Fibroblast of the aortic adventitia (primary cell): ENCODE results near the gene DDX47. TPM values are rescaled to one million over a fixed set of nuclear protein-coding genes. Genes with fewer than 3 reads are reported as not detected.

ENCODE experiments used
- DNase-seq: peaks from one replicate; pipeline ENCODE4 v3.0.0-alpha.2; 2010; ENCODE audit warnings: low read depth
- H3K4me3 ChIP-seq: 2 replicates; pipeline ENCODE4 v1.5.1; 2011; ENCODE audit warnings: low read depth, mild to moderate bottlenecking, control low read depth, low read length, moderate library complexity
- CTCF ChIP-seq: IDR thresholded peaks from 2 replicates; pipeline ENCODE4 v1.5.1; 2011; ENCODE audit warnings: mild to moderate bottlenecking, low read length, control low read depth, inconsistent platforms; ENCODE audit not compliant: insufficient read depth
- total RNA-seq: library from RNA; depleted of rRNA; stranded (reverse); fragments of >200 nt; gene quantifications from 2 replicates; pipeline ENCODE4 v1.2.3, GENCODE V29; 2012; ENCODE audit warnings: low replicate concordance

DDX47 gene
- total RNA-seq, 1 donor, result 68.4 TPM

- DNase-seq, result no peak
- TF ChIP-seq CTCF, result no peak
- no peak overlapping the region for H3K4me3 ChIP-seq
These were observed 40.3 kb downstream of the DDX47 start for GRCh38 chr12:12853435-12853834.

- TF ChIP-seq CTCF, result no peak
- DNase-seq, result no peak
- no peak overlapping the region for H3K4me3 ChIP-seq
These were observed 46.5 kb downstream of the DDX47 start for GRCh38 chr12:12859690-12860089.

- no peak overlapping the region for H3K4me3 ChIP-seq
- TF ChIP-seq CTCF, result no peak
- no peak for DNase-seq
These were observed 51.1 kb downstream of the DDX47 start for GRCh38 chr12:12864243-12864642.

- no peak for DNase-seq
- no peak for TF ChIP-seq CTCF
- no peak overlapping the region for H3K4me3 ChIP-seq
These were observed 55.5 kb downstream of the DDX47 start for GRCh38 chr12:12868477-12869235.

GRCh38 chr12:12870465-12870864 lies 57.3 kb downstream of the DDX47 start:
- DNase-seq, result peak; percentile 80
- TF ChIP-seq CTCF, result no peak

GRCh38 chr12:12871587-12872138 lies 58.5 kb downstream of the DDX47 start:
- no peak for DNase-seq
- no peak for TF ChIP-seq CTCF
- H3K4me3 ChIP-seq, result no peak overlapping the region

More at GRCh38 chr12:12870465-12870864, 57.3 kb downstream of the DDX47 start:
- H3K4me3 ChIP-seq, result no peak overlapping the region
